Limb (tissue), 2 donors: ENCODE measurements around the gene SRC.

Source experiments
- DNase-seq, 2 donors: peaks; one replicate each; pipeline ENCODE4 v3.0.0-alpha.2; 2016; ENCODE audit errors: extremely low spot score in 2 of 2

Gene SRC

GRCh38 chr20:37315021-37315451, 30.9 kb upstream of the SRC start:
- DNase-seq, result no peak

GRCh38 chr20:37315452-37316110, 30.4 kb upstream of the SRC start:
- no peak for DNase-seq

DNA sequence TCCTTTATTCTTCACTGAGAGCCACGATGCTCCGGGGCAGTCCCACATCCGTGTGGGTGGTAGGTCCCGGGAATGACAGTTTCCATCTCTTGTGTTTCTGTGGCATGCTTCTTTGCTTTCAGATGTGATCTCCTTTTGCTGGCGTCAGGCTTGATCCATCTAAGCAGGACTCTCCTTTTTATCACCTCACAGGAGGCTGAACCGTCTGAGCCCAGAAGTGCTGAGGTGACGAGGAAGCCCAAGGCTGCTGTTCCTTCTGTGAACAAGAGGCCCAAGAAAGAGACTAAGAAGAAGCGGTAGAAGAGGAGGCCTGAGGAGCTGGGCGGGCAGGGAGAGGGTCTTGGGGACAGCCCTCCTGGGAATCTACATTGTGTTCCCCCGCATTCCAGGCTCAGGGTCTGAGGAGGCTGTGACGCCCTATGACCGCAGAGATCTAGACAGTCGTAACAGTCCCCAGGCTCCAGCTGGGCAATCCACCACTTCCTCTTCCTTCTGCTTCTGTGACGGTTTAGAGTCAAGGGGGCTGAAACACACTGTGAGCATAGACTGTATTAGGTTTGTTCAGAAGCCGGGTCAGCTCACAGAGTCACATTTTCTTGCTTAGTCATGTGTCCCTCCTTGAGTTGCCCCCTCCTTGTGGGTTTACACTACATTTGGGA, 29.7 kb upstream of the SRC start:
- no peak for DNase-seq

DNA sequence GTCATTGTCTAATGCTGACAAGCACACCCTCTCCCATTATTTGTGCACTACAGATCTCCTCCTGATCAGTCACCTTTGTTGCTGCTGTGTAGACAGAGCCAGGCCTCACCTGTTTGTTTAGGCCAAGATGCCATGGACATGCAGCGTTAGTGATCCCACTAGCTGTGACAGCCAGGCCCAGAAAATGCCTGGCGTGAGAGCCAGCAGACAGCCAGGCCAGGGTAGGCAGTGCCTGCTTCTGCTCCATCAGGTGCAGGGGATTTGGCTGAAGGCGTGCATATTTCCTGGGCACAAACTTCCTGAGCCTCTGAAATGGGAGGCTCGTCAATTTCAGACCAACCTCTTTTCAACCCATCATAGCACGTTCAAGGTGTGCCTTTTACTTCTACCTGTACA, 29.2 kb upstream of the SRC start:
- DNase-seq, result no peak

DNA sequence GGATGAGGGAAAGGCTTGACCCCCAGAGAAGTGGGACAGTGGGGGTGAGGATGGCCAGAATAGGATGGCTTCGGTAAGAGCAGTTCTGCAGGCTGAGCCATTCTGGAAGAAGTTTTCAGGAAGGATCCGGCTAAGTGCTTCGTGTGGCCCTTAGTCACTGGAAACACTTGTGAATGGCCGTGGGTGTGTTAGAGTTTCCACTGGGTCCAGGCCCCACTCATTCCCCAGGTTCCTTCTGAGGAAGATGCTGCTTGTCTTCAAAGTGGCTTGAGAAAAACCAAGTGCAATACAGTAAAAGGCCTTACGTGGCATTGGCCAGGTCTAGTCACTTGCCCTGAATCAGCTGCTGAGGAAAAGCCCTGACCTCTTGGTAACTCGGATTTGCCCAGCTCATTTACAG, 28.6 kb upstream of the SRC start:
- DNase-seq, result no peak

GRCh38 chr20:37317994-37318640, 27.8 kb upstream of the SRC start:
- DNase-seq, result no peak

DNA sequence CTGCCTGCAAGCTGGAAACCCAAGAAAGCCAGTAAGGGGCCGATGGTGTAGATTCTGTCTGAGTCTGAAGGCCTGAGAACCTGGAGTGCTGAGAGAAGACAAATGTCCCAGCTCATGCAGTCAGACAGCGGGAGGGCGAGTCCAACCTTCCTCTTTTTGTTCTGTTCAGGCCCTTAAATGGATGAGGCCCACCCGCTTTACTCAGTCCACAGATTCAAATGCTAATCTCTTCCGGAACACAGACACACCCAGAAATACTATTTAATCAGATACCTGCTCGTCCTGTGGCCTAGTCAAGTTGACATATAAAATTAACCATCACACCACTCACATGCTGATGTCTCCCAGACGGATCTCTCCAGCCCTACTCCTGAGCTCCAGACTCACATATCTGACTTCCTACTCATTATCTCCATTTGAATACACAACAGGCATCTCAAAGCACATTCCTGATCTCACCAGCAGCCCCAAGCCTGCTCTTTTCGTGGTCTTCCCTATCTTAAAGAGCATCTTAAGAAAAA, 26.7 kb upstream of the SRC start:
- no peak for DNase-seq

DNA sequence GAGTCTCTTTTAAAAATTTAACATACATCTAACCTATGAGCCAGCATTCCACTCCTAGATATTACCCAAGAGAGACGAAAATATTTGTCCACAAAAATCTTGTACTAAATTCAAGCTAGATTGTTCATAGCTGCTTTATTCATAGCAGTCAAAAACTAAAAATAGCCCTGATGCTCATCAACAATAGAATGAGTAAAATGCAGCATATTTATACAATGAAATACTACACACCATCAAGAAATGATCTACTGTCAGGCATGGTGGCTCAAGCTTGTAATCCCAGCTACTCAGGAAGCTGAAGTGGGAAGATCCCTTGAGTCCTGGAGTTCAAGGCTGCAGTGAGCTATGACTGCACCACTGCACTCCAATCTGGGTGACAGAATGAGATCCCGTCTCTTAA, 22.0 kb upstream of the SRC start:
- no peak for DNase-seq

GRCh38 chr20:37325206-37325605, 20.7 kb upstream of the SRC start:
- no peak for DNase-seq

- DNase-seq, result no peak
Measured at GRCh38 chr20:37326666-37327065, 19.3 kb upstream of the SRC start.

- no peak for DNase-seq
Measured at GRCh38 chr20:37327748-37328147, 18.2 kb upstream of the SRC start.

- DNase-seq, result no peak
Measured at GRCh38 chr20:37328149-37328945, 17.6 kb upstream of the SRC start.

GRCh38 chr20:37329481-37330165, 16.3 kb upstream of the SRC start:
- DNase-seq, result no peak

GRCh38 chr20:37330316-37330715, 15.6 kb upstream of the SRC start:
- no peak for DNase-seq

DNA sequence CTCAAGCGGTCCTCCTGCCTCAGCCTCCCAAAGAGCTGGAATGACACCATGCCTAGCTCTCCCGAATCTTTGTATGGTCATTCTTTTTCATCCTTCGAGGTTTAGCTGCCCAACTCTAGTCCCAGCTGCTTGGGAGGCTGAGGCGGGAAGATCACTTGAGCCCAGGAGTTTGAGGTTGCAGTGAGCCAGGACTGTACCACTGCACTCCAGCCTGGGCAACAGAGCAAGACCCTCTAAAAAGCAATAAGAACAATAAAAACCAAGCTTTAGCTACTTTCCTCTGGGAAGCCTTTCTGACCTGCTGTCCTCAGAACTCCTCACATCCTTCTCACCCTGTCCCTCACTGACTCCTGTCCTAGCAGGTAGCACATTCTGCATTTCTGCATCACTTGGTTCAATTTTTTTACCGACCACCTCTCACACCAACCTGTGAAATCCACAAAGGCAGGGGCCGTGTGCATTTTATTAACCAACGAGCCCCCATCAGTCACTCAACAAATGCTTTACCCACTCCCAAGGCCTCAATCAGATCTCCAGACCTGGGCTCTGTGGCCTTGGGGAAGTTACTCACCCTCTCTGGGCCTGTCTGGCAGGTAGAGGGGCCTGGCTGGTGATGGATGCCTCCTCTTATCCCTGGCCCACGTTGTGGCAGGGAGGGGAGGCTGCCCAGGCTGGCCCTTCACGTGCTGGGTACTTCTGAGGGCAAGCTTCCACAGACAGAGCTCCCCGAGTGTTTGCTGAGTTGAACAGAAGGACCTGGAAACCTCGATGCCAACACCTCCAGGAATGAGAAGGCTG, 14.7 kb upstream of the SRC start:
- no peak for DNase-seq

DNA sequence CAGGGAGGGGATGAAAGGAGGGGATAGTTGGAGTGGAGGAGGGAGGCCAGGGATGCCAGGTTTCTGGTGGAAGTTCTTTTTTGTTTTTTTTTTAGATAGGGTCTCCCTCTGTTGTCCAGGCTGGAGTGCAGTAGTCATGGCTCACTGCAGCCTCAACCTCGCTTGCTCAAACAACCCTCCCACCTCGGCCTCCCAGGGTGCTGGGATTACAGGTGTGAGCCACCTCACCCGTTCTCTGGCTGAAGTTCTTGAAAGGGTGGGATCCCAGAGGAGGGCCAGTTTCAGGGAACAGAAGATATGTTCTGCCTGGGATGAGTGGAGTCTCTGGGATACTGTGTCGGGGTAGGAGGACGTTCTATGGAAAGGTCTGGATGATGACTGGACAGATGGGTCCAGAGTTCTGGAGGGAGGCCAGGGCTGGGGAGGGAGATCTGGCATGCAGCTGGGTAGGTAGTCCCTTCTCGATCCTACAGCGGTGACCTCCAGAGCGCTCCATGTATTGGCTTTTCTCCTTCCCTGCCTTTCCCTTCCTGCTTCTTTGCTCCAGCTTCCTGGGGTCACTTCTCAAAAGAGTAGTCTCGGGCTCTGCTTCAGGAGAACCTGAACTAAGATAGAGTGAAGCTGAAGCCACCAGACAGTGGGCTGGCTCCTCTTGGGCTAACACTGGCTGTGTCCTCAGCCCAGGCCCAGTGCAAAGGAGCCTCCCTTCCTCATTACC, 12.7 kb upstream of the SRC start:
- no peak for DNase-seq

DNA sequence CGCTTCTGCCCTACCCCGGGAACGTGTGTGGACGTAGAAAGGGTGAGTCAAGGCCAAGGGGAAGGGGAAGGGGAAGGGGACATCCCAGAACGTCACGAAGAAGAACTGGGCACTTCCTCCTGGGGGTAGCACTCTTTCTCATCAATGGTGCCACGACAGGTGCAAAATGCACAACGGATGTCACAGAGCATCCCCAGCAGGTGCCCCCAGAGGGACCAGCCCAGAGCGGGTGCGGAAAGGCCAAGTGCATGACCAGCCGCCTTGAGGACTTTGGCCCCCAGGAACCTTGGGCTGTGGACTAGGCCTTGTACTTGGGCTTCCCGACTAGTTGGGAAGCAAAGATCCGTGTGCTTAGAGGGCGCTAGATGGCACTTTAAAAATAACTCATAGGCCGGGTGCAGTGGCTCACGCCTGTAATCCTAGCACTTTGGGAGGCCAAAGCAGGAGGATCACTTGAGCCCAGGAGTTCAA, 12.1 kb upstream of the SRC start:
- DNase-seq, result no peak

GRCh38 chr20:37334450-37334849, 11.5 kb upstream of the SRC start:
- no peak for DNase-seq

GRCh38 chr20:37335642-37336368, 10.1 kb upstream of the SRC start:
- no peak for DNase-seq
